Measurements from ENCODE around the gene ALK. TPM values are rescaled to one million over a fixed set of nuclear protein-coding genes. Genes with fewer than 3 reads are reported as not detected.

Gene ALK
- total RNA-seq, 4 donors from 2014 or later = 0.08 to 0.40 (median 0.28) TPM

GRCh38 chr2:29952973-29953372 is 31.6 kb upstream of the ALK start:
- H3K9me3 ChIP-seq = no peaks in the 10 kb centered on the region
- H3K4me3 ChIP-seq (replicated peaks in 1 of 3) = no peak overlapping the region
- TF ChIP-seq POLR2A (IDR thresholded peaks at IDR 0.05) (no peak), CTCF (IDR thresholded peaks at IDR 0.05) (no peak)
- DNase-seq = no peak
- H3K36me3 ChIP-seq = no peaks in the 10 kb centered on the region
- no peak overlapping the region for H3K27ac ChIP-seq
- H3K27me3 ChIP-seq = no peaks in the 10 kb centered on the region
- no peaks in the 10 kb centered on the region for H3K4me1 ChIP-seq
- intact Hi-C loops (cut with DNase I) = no loop called here

GRCh38 chr2:29951576-29951975 is 30.2 kb upstream of the ALK start:
- intact Hi-C loops (cut with DNase I) = no loop called here
- Histone ChIP-seq H3K27me3 (no peaks in the 10 kb centered on the region), H3K4me3 (replicated peaks in 1 of 3) (no peak overlapping the region), H3K9me3 (no peaks in the 10 kb centered on the region), H3K36me3 (no peaks in the 10 kb centered on the region), H3K4me1 (no peaks in the 10 kb centered on the region), H3K27ac (no peak overlapping the region)
- no peak for TF ChIP-seq POLR2A (IDR thresholded peaks at IDR 0.05)
- no peak for TF ChIP-seq CTCF (IDR thresholded peaks at IDR 0.05)
- WGBS, 2 donors = 41% methylated on average over 1 of the region's 1 CpG
- no peak for DNase-seq

GRCh38 chr2:29950481-29950880 is 29.1 kb upstream of the ALK start:
- no peaks in the 10 kb centered on the region for H3K4me1 ChIP-seq
- no peak for DNase-seq
- no peaks in the 10 kb centered on the region for H3K27me3 ChIP-seq
- no peaks in the 10 kb centered on the region for H3K9me3 ChIP-seq
- intact Hi-C loops (cut with DNase I) = no loop called here
- no peaks in the 10 kb centered on the region for H3K36me3 ChIP-seq
- H3K27ac ChIP-seq = no peak overlapping the region
- no peak overlapping the region for H3K4me3 ChIP-seq (replicated peaks in 1 of 3)
- no peak for TF ChIP-seq POLR2A (IDR thresholded peaks at IDR 0.05)
- no peak for TF ChIP-seq CTCF (IDR thresholded peaks at IDR 0.05)
- 72 to 83% methylated on average over 3 of the region's 3 CpGs for WGBS, 2 donors

GRCh38 chr2:29949042-29949441 is 27.7 kb upstream of the ALK start:
- Histone ChIP-seq H3K4me1 (no peaks in the 10 kb centered on the region), H3K9me3 (no peaks in the 10 kb centered on the region), H3K27me3 (no peaks in the 10 kb centered on the region), H3K36me3 (no peaks in the 10 kb centered on the region), H3K4me3 (replicated peaks in 1 of 3) (no peak overlapping the region), H3K27ac (no peak overlapping the region)
- 86 to 91% methylated on average over 3 of the region's 3 CpGs for WGBS, 2 donors
- DNase-seq = no peak
- intact Hi-C loops (cut with DNase I) = no loop called here
- TF ChIP-seq CTCF (IDR thresholded peaks at IDR 0.05) (no peak), POLR2A (IDR thresholded peaks at IDR 0.05) (no peak)

GRCh38 chr2:29946505-29946904 is 25.1 kb upstream of the ALK start:
- Histone ChIP-seq H3K36me3 (no peaks in the 10 kb centered on the region), H3K4me3 (replicated peaks in 1 of 3) (no peak overlapping the region), H3K9me3 (no peaks in the 10 kb centered on the region), H3K27ac (no peak overlapping the region), H3K4me1 (no peaks in the 10 kb centered on the region), H3K27me3 (no peaks in the 10 kb centered on the region)
- WGBS, 2 donors = 65 to 66% methylated on average over 5 of the region's 5 CpGs
- TF ChIP-seq POLR2A (IDR thresholded peaks at IDR 0.05) (no peak), CTCF (IDR thresholded peaks at IDR 0.05) (no peak)
- DNase-seq = no peak
- intact Hi-C loops (cut with DNase I) = no loop called here

Measured in thyroid gland (tissue), 4 donors.